Posterior cingulate gyrus (tissue), 11 donors: ENCODE results near the gene C9orf152.
"Not testable (repeated sequence)": the region's sequence is repeated elsewhere in the genome, so short reads cannot be mapped to it uniquely, and the experiment has no call there.

Experiments
- DNase-seq, 10 donors: peaks; one replicate each; pipeline versions ENCODE4 v3.0.0 to v3.0.0-alpha.2; 2020 to 2021; ENCODE audit warnings: mixed read lengths in 3 of 10
- intact Hi-C: fragments of 100-400 bp; cut with DNase I; formaldehyde crosslinking; loops from one replicate; pipeline ENCODE4 v1.15.1; 2023

The C9orf152 gene

GRCh38 chr9:110208031-110208430, at the start of gene C9orf152:
TSS of gene C9orf152 (minus strand) at chr9:110208159. CDS start at chr9:110207579, 580 bp downstream.
- intact Hi-C loops, result no loop called here
- DNase-seq, result no peak

- DNase-seq, result peak in 6 of 10 donors; percentile 11 to 81 (median 46)
- intact Hi-C loops, result loop anchor here (5.0 kb wide), 1 partner anchor 320 kb away; the partner anchor contains the start of gene SVEP1
Measured at GRCh38 chr9:110257097-110257841, 49.3 kb upstream of the C9orf152 start.

- intact Hi-C loops, result loop anchor here (5.0 kb wide), 1 partner anchor 321 kb away; the partner anchor contains the start of gene SVEP1
- peak; percentile 73 to 98 (median 82) for DNase-seq
Measured at GRCh38 chr9:110256380-110257096, 48.6 kb upstream of the C9orf152 start, which contains the start of gene TXN. TSS of gene TXN (minus strand) at chr9:110256507. CDS start at chr9:110256435, 72 bp downstream.

GRCh38 chr9:110255463-110256379, 47.8 kb upstream of the C9orf152 start:
- DNase-seq, result peak; percentile 13 to 93 (median 42)
- intact Hi-C loops, result loop anchor here (5.0 kb wide), 1 partner anchor 322 kb away; the partner anchor contains the start of gene SVEP1

GRCh38 chr9:110255034-110255462, 47.1 kb upstream of the C9orf152 start:
- DNase-seq, result peak in 1 of 10 donors; percentile 79
- intact Hi-C loops, result loop anchor here (5.0 kb wide), 1 partner anchor 322 kb away; the partner anchor contains the start of gene SVEP1

- DNase-seq, result no peak
- intact Hi-C loops, result no loop called here
Measured at GRCh38 chr9:110254500-110254899, 46.5 kb upstream of the C9orf152 start.

- intact Hi-C loops, result no loop called here
- DNase-seq, result no peak
Measured at GRCh38 chr9:110252509-110253139, 44.7 kb upstream of the C9orf152 start.

- DNase-seq, intact Hi-C loops: not testable (repeated sequence)
Measured at GRCh38 chr9:110251770-110252169, 43.8 kb upstream of the C9orf152 start.

GRCh38 chr9:110251212-110251611, 43.3 kb upstream of the C9orf152 start:
- DNase-seq, result no peak
- intact Hi-C loops, result no loop called here

- intact Hi-C loops, result no loop called here
- no peak for DNase-seq
Measured at GRCh38 chr9:110249603-110250002, 41.6 kb upstream of the C9orf152 start.

- intact Hi-C loops, result no loop called here
Measured at GRCh38 chr9:110248361-110248760, 40.4 kb upstream of the C9orf152 start.

GRCh38 chr9:110246214-110246613, 38.3 kb upstream of the C9orf152 start:
- intact Hi-C loops, result no loop called here
- no peak for DNase-seq

More at GRCh38 chr9:110248361-110248760, 40.4 kb upstream of the C9orf152 start:
- DNase-seq, result no peak

- intact Hi-C loops, result no loop called here
- DNase-seq, result no peak
Measured at GRCh38 chr9:110244616-110245015, 36.7 kb upstream of the C9orf152 start.

- intact Hi-C loops, result no loop called here
- DNase-seq, result no peak
Measured at GRCh38 chr9:110241858-110242321, 33.9 kb upstream of the C9orf152 start.

- DNase-seq, result no peak
- intact Hi-C loops, result no loop called here
Measured at GRCh38 chr9:110241260-110241857, 33.4 kb upstream of the C9orf152 start.

- intact Hi-C loops, result no loop called here
- DNase-seq, result no peak
Measured at GRCh38 chr9:110240198-110240597, 32.2 kb upstream of the C9orf152 start.

- DNase-seq, result no peak
- intact Hi-C loops, result no loop called here
Measured at GRCh38 chr9:110228321-110228720, 20.4 kb upstream of the C9orf152 start.

- intact Hi-C loops, result no loop called here
- no peak for DNase-seq
Measured at GRCh38 chr9:110224583-110224982, 16.6 kb upstream of the C9orf152 start.

- no peak for DNase-seq
- intact Hi-C loops, result no loop called here
Measured at GRCh38 chr9:110220809-110221208, 12.8 kb upstream of the C9orf152 start.
